Measurements from ENCODE around the gene INSYN2A.

The INSYN2A gene

DNA sequence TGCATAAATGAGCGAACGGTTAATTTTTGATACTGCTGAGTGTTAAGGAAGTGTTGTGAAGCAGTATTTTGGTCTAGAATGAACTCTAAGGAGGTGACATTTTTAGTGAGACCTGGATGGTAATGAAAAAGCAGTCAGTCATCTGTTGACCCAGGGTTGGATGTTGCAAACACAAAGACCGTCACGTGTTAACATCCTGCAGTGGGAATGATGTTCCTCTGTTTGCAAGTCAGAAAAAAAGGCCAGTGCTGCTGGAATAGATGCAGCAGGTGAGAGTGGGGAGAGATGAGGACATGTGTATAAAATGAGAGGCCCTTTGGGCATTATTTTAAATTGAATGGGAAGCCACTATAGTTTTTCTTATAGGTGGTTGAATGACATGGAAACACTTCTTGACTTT lies 39.3 kb downstream of the INSYN2A start:
- no peak for DNase-seq (ENCODE audit: low read depth, low spot score)
- Histone ChIP-seq H3K36me3 (ENCODE audit: control insufficient read depth, insufficient read depth, low read length) (no peaks in the 10 kb centered on the region), H3K9me3 (ENCODE audit: control insufficient read depth, insufficient read depth, low read length) (no peaks in the 10 kb centered on the region), H3K4me1 (ENCODE audit: control insufficient read depth, insufficient read depth, low read length) (peaks cover 3% of the 10 kb centered on the region; the same call in 1 of the 2 replicates), H3K4me3 (ENCODE audit: low read length) (no peak overlapping the region), H3K27ac (ENCODE audit: low read length) (no peak overlapping the region), H3K27me3 (ENCODE audit: control insufficient read depth, insufficient read depth, low read length) (no peaks in the 10 kb centered on the region)
- 100% methylated on average over 2 of the region's 4 CpGs for WGBS (ENCODE audit: insufficient coverage, insufficient read length)

DNA sequence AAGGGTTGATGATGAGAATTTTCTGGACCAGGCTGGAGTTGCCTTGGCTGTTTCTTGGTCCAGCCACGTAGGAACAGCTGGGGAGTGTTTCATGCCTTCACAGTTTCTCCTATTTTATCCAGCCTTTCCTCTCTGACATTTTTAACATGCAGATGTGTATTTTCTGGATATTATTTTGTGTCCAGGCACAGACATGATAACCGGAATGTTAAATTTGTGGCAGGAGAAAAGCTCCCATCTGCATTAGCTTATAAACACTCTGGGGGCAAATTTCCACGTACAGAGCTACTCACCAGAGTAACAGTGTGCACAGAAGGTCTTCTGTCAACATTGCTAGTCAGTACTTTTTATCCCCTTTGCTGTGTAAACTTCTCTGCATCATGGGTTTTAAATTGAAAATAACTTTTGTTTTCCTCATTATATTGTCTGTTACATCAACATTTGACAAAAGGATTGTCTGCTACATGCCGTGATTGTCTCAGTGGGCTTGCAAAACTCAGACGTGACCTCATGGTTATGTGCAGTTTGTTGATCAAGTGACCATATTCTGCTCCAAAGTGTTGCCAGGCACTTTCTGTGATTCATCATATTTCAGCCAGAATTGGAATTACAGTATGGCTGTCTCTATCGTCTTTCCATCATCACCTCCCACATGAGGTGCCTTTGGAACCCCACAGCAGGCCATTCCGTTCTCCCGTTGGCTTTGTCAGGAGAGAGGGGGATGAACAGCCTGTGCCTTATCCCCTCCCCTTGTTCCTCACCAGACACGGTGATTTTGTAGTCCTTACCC lies 41.4 kb downstream of the INSYN2A start:
- H3K27me3 ChIP-seq (ENCODE audit: control insufficient read depth, insufficient read depth, low read length) = no peaks in the 10 kb centered on the region
- no peaks in the 10 kb centered on the region for H3K36me3 ChIP-seq (ENCODE audit: control insufficient read depth, insufficient read depth, low read length)
- H3K27ac ChIP-seq (ENCODE audit: low read length) = no peak overlapping the region
- peaks cover 6% of the 10 kb centered on the region; the same call in 1 of the 2 replicates for H3K4me1 ChIP-seq (ENCODE audit: control insufficient read depth, insufficient read depth, low read length)
- no peak for DNase-seq (ENCODE audit: low read depth, low spot score)
- H3K9me3 ChIP-seq (ENCODE audit: control insufficient read depth, insufficient read depth, low read length) = no peaks in the 10 kb centered on the region
- no CpG with 5 or more reads among the region's 9 CpGs for WGBS (ENCODE audit: insufficient coverage, insufficient read length)
- H3K4me3 ChIP-seq (ENCODE audit: low read length) = no peak overlapping the region

DNA sequence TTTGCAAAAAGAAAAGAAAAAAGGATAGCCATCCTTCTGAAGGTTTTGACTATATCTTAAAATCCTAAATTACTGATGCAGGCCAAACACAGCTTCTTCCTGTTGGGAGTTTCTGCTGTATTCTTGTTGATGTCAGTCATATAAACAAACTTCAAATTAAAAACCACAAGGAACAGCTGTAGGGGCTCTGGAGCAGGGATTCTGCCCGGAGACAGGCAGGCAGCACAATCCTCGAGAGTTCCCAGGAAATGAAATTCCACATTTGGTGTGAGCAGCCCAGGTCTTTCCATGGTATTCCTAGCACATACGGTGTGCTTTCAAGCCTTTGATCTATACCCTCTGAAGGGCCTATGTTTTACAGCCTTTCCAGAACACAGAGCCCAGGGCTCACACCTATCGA lies 43.2 kb downstream of the INSYN2A start:
- Histone ChIP-seq H3K9me3 (ENCODE audit: control insufficient read depth, insufficient read depth, low read length) (no peaks in the 10 kb centered on the region), H3K4me3 (ENCODE audit: low read length) (no peak overlapping the region), H3K36me3 (ENCODE audit: control insufficient read depth, insufficient read depth, low read length) (no peaks in the 10 kb centered on the region), H3K27ac (ENCODE audit: low read length) (no peak overlapping the region), H3K4me1 (ENCODE audit: control insufficient read depth, insufficient read depth, low read length) (peaks cover 8% of the 10 kb centered on the region), H3K27me3 (ENCODE audit: control insufficient read depth, insufficient read depth, low read length) (no peaks in the 10 kb centered on the region)
- no peak for DNase-seq (ENCODE audit: low read depth, low spot score)
- no CpG with 5 or more reads among the region's 4 CpGs for WGBS (ENCODE audit: insufficient coverage, insufficient read length)

DNA sequence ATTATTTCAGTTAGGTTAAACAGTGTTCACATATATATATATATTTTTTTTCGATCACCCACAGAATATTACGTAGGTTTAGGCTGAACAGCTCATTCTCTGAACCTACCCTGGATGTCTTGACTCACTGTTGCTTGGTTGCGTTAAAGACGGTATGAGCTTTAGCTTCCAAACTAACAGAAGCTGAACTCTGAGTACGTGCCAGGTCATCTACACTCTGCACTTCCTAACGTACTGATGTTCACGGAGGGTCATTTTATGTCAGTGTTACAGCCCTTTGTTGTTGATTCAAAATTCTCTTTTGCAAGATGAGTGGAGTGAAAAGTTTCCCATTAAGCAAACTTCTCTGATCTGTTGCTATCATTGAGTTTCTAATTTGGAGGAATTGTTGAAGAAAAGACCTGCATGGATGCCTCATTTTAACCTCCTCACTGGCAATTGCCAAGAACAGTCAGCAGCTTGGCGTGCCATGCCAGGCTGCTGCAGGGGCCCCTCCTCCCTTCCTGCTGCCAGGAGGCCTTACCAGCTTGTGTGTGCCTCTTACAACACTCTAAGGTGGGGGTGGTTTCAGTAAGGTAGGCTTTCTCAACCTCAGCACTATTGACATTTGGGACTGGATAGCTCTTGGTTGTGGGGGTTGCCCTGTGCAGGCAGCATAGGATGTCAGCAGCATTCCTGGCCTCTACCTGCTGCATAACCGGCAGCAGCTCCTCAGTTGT lies 44.3 kb downstream of the INSYN2A start:
- WGBS (ENCODE audit: insufficient coverage, insufficient read length) = no CpG with 5 or more reads among the region's 9 CpGs
- H3K27ac ChIP-seq (ENCODE audit: low read length) = no peak overlapping the region
- no peak overlapping the region for H3K4me3 ChIP-seq (ENCODE audit: low read length)
- no peaks in the 10 kb centered on the region for H3K9me3 ChIP-seq (ENCODE audit: control insufficient read depth, insufficient read depth, low read length)
- H3K4me1 ChIP-seq (ENCODE audit: control insufficient read depth, insufficient read depth, low read length) = peaks cover 8% of the 10 kb centered on the region
- H3K27me3 ChIP-seq (ENCODE audit: control insufficient read depth, insufficient read depth, low read length) = no peaks in the 10 kb centered on the region
- no peak for DNase-seq (ENCODE audit: low read depth, low spot score)
- no peaks in the 10 kb centered on the region for H3K36me3 ChIP-seq (ENCODE audit: control insufficient read depth, insufficient read depth, low read length)

DNA sequence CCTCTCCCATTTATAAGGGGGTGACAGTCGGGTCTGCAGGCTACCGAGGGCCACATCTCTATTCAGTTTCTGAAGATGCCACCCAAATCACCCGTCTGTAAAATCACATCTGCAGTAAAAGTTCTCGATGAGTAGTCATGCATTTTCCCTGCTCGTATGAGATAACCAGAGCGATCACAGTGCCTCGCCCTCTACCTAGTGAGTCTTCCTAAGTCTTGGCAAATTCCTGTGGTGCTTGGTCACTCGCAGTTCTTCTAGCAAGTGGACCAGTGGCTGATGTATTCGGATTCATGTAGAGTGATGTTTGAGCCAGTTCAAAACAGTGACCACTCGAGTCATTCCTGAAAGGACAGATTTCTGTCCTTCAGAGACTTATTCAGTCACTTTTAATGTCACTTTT lies 44.9 kb downstream of the INSYN2A start:
- peaks cover 8% of the 10 kb centered on the region for H3K4me1 ChIP-seq (ENCODE audit: control insufficient read depth, insufficient read depth, low read length)
- no peak overlapping the region for H3K27ac ChIP-seq (ENCODE audit: low read length)
- WGBS (ENCODE audit: insufficient coverage, insufficient read length) = no CpG with 5 or more reads among the region's 10 CpGs
- no peaks in the 10 kb centered on the region for H3K36me3 ChIP-seq (ENCODE audit: control insufficient read depth, insufficient read depth, low read length)
- no peaks in the 10 kb centered on the region for H3K9me3 ChIP-seq (ENCODE audit: control insufficient read depth, insufficient read depth, low read length)
- no peaks in the 10 kb centered on the region for H3K27me3 ChIP-seq (ENCODE audit: control insufficient read depth, insufficient read depth, low read length)
- no peak for DNase-seq (ENCODE audit: low read depth, low spot score)
- no peak overlapping the region for H3K4me3 ChIP-seq (ENCODE audit: low read length)

DNA sequence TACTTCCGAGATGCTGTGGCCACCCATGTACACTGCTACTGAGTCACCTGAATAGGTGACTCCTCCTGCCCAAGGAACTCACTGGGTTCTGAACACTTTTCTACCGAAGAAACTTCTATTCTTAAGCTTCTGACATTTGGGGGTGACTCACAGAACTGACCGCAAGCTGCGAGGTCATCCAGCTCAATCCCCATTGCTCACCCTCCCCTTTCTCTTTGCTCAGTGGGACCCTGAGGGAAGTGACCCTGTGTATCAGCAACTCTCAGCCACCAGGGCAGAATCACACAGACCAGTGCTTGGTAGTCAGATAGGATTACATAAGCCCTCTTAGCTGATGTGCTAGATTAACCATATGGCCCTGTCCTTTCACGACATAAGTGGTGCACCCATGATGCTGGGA lies 46.3 kb downstream of the INSYN2A start:
- peaks cover 8% of the 10 kb centered on the region for H3K4me1 ChIP-seq (ENCODE audit: control insufficient read depth, insufficient read depth, low read length)
- H3K9me3 ChIP-seq (ENCODE audit: control insufficient read depth, insufficient read depth, low read length) = no peaks in the 10 kb centered on the region
- no peak overlapping the region for H3K27ac ChIP-seq (ENCODE audit: low read length)
- no peak for DNase-seq (ENCODE audit: low read depth, low spot score)
- H3K4me3 ChIP-seq (ENCODE audit: low read length) = no peak overlapping the region
- H3K36me3 ChIP-seq (ENCODE audit: control insufficient read depth, insufficient read depth, low read length) = no peaks in the 10 kb centered on the region
- no CpG with 5 or more reads among the region's 5 CpGs for WGBS (ENCODE audit: insufficient coverage, insufficient read length)
- no peaks in the 10 kb centered on the region for H3K27me3 ChIP-seq (ENCODE audit: control insufficient read depth, insufficient read depth, low read length)

DNA sequence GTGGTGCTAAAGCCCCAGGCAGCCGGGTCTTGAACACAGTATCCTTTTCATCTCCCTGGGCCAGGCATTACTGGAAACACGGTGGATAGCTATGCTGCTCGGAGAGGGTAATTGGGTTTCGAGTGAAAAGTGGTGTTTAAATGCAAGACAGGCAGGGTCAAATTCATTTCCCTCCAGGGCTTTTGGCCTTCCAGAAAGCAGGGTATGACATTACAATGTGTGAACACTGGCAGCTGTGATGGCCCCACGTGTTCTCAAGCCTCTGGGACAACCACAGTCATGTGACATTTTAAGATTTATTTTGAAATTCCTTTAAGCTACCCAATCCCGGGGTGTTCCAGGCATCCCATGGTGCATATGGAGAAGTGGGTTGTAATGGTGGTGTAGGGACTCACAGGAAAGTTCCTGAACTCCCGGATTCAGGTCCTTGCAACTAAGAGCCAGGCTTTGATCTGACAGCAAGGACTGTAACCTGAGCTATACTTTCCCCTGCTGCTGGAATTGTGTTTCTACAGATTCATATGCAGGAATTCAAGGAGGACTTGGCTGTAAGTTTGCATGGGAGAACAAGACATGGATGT lies 46.8 kb downstream of the INSYN2A start:
- H3K27me3 ChIP-seq (ENCODE audit: control insufficient read depth, insufficient read depth, low read length) = no peaks in the 10 kb centered on the region
- no peak overlapping the region for H3K4me3 ChIP-seq (ENCODE audit: low read length)
- peaks cover 8% of the 10 kb centered on the region for H3K4me1 ChIP-seq (ENCODE audit: control insufficient read depth, insufficient read depth, low read length)
- H3K27ac ChIP-seq (ENCODE audit: low read length) = no peak overlapping the region
- no peaks in the 10 kb centered on the region for H3K9me3 ChIP-seq (ENCODE audit: control insufficient read depth, insufficient read depth, low read length)
- no peaks in the 10 kb centered on the region for H3K36me3 ChIP-seq (ENCODE audit: control insufficient read depth, insufficient read depth, low read length)
- WGBS (ENCODE audit: insufficient coverage, insufficient read length) = no CpG with 5 or more reads among the region's 7 CpGs
- peak; percentile 27 for DNase-seq (ENCODE audit: low read depth, low spot score)

DNA sequence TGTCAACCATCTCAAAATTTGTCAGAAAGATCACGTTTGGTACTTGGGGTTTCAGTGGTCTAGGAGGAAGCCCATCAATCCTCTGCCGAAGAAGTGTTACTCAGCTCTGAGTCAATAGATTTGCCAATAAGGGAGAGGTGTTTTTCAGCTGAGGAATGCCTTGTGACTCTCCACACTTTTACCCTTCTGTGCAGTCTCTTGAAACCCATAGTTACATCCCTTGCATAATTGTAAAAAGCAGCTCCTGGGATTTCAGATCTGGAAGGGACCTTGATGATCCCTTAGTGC lies 47.5 kb downstream of the INSYN2A start:
- WGBS (ENCODE audit: insufficient coverage, insufficient read length) = no CpG with 5 or more reads among the region's 2 CpGs
- DNase-seq (ENCODE audit: low read depth, low spot score) = no peak
- Histone ChIP-seq H3K27me3 (ENCODE audit: control insufficient read depth, insufficient read depth, low read length) (no peaks in the 10 kb centered on the region), H3K36me3 (ENCODE audit: control insufficient read depth, insufficient read depth, low read length) (no peaks in the 10 kb centered on the region), H3K27ac (ENCODE audit: low read length) (no peak overlapping the region), H3K9me3 (ENCODE audit: control insufficient read depth, insufficient read depth, low read length) (no peaks in the 10 kb centered on the region), H3K4me3 (ENCODE audit: low read length) (no peak overlapping the region), H3K4me1 (ENCODE audit: control insufficient read depth, insufficient read depth, low read length) (peaks cover 8% of the 10 kb centered on the region)

DNA sequence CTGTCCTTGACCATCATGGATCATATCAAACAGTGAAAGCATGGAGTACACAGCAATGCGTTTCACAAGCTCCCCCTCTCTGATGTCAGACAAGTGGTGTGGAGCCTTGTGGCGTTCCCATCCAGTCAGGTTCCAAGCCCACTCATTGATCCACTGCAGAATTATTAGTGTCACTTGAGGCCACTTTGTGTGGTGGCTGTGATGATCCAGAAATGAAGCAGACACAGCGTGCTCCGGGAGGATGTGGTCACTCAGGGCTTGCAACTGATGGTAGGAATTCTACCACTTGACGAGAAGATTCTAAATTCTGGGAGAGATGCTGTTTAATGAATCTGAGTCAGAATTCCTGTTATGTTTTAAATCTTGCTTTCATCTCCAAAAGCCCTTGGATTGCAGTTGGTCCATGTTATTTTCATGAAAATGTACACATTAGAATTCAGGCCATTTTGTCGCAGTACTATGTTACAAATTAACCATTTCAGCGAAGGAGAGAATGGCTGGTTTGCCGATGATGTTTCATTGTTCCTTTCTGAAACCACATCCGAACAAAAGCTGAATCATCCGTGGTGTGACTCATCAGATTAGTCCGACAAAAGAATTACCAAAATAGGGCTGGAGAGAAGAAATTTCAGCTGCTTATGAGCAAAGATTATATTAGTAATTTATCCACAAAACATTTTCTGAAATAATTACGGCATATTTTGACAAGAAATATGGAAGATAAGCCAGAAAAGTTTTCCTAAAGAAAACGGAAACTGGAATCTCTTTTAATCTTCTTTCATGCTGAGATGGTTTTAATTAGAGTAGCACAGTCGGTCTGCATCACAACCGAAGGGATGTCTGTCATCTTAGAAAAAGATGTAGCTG lies 48.1 kb downstream of the INSYN2A start:
- H3K4me3 ChIP-seq (ENCODE audit: low read length) = no peak overlapping the region
- no CpG with 5 or more reads among the region's 15 CpGs for WGBS (ENCODE audit: insufficient coverage, insufficient read length)
- H3K4me1 ChIP-seq (ENCODE audit: control insufficient read depth, insufficient read depth, low read length) = peaks cover 8% of the 10 kb centered on the region
- no peaks in the 10 kb centered on the region for H3K36me3 ChIP-seq (ENCODE audit: control insufficient read depth, insufficient read depth, low read length)
- no peak overlapping the region for H3K27ac ChIP-seq (ENCODE audit: low read length)
- H3K27me3 ChIP-seq (ENCODE audit: control insufficient read depth, insufficient read depth, low read length) = no peaks in the 10 kb centered on the region
- DNase-seq (ENCODE audit: low read depth, low spot score) = no peak
- no peaks in the 10 kb centered on the region for H3K9me3 ChIP-seq (ENCODE audit: control insufficient read depth, insufficient read depth, low read length)

DNA sequence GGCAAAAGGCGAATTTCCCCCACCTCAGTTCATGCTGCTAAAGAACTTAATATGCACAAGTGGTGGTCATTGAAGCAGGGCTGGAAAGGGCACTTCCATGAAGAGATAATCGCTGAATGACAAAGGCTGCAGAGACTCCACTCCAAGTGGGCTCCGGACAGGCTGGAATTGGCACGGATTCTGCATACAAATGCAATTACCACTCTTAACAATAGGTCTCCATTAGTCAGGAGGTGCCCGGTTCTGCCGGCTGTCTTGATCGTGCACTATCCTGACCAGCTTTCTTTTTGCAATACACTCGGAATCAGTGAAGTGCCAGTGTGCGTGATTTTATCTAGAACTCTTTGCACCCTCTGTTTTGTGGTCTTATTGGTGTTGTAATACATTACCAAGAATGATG lies 49.7 kb downstream of the INSYN2A start:
- Histone ChIP-seq H3K9me3 (ENCODE audit: control insufficient read depth, insufficient read depth, low read length) (no peaks in the 10 kb centered on the region), H3K36me3 (ENCODE audit: control insufficient read depth, insufficient read depth, low read length) (no peaks in the 10 kb centered on the region), H3K4me1 (ENCODE audit: control insufficient read depth, insufficient read depth, low read length) (peaks cover 5% of the 10 kb centered on the region; the same call in 1 of the 2 replicates), H3K27me3 (ENCODE audit: control insufficient read depth, insufficient read depth, low read length) (no peaks in the 10 kb centered on the region), H3K27ac (ENCODE audit: low read length) (no peak overlapping the region), H3K4me3 (ENCODE audit: low read length) (no peak overlapping the region)
- no peak for DNase-seq (ENCODE audit: low read depth, low spot score)
- WGBS (ENCODE audit: insufficient coverage, insufficient read length) = no CpG with 5 or more reads among the region's 9 CpGs

Measured in iPS DF 6.9 (cell line).